Hematopoietic multipotent progenitor cell treated with erythropoietin and hydrocortisone succinate and interleukin-3 and kit ligand, for 4 days (in vitro differentiated cells): ENCODE data around the gene DNM3.
A peak's percentile ranks its signal among the peaks of the same experiment; 100 is the strongest.

Experiments used
- DNase-seq: peaks from one replicate; pipeline ENCODE4 v3.0.0-alpha.2; 2015

Gene DNM3

GRCh38 chr1:171873664-171874063 is 32.4 kb downstream of the DNM3 start:
- no peak for DNase-seq

- DNase-seq: peak; percentile 50
These were observed 36.4 kb downstream of the DNM3 start for GRCh38 chr1:171877701-171878100.

- DNase-seq: no peak
These were observed 38.3 kb downstream of the DNM3 start for GRCh38 chr1:171879556-171879955.

GRCh38 chr1:171881442-171881841 is 40.1 kb downstream of the DNM3 start:
- DNase-seq: no peak

- DNase-seq: no peak
These were observed 42.6 kb downstream of the DNM3 start for GRCh38 chr1:171883849-171884248.

- no peak for DNase-seq
These were observed 43.2 kb downstream of the DNM3 start for GRCh38 chr1:171884475-171884874.

- peak; percentile 35 for DNase-seq
These were observed 48.8 kb downstream of the DNM3 start for GRCh38 chr1:171890131-171890530.

- DNase-seq: no peak
These were observed 55.8 kb downstream of the DNM3 start for GRCh38 chr1:171896936-171897703.

GRCh38 chr1:171898941-171899340 is 57.6 kb downstream of the DNM3 start:
- DNase-seq: no peak

- DNase-seq: no peak
These were observed 58.5 kb downstream of the DNM3 start for GRCh38 chr1:171899838-171900237.

- DNase-seq: no peak
These were observed 59.9 kb downstream of the DNM3 start for GRCh38 chr1:171901245-171901644.

GRCh38 chr1:171902527-171902926 is 61.2 kb downstream of the DNM3 start:
- no peak for DNase-seq

GRCh38 chr1:171904778-171905450 is 63.6 kb downstream of the DNM3 start:
- DNase-seq: peak; percentile 24

- DNase-seq: no peak
These were observed 68.4 kb downstream of the DNM3 start for GRCh38 chr1:171909711-171910110.

- DNase-seq: no peak
These were observed 69.5 kb downstream of the DNM3 start for GRCh38 chr1:171910786-171911185.

- DNase-seq: peak; percentile 49
These were observed 70.2 kb downstream of the DNM3 start for GRCh38 chr1:171911506-171911905.

- DNase-seq: no peak
These were observed 71.3 kb downstream of the DNM3 start for GRCh38 chr1:171912509-171913175.

- peak; percentile 86 for DNase-seq
These were observed 72.1 kb downstream of the DNM3 start for GRCh38 chr1:171913385-171913784.

- no peak for DNase-seq
These were observed 75.0 kb downstream of the DNM3 start for GRCh38 chr1:171916315-171916771.

- no peak for DNase-seq
These were observed 76.0 kb downstream of the DNM3 start for GRCh38 chr1:171917331-171917730.

GRCh38 chr1:171919891-171920887 is 78.9 kb downstream of the DNM3 start:
- DNase-seq: peak; percentile 12

- DNase-seq: peak; percentile 62
These were observed 81.7 kb downstream of the DNM3 start for GRCh38 chr1:171922999-171923398.

GRCh38 chr1:171929121-171929520 is 87.8 kb downstream of the DNM3 start:
- no peak for DNase-seq
